Measurements from ENCODE around the gene XPR1. TPM values are rescaled to one million over a fixed set of nuclear protein-coding genes. Genes with fewer than 3 reads are reported as not detected.
A peak's percentile ranks its signal among the peaks of the same experiment; 100 is the strongest.

Gene XPR1
- total RNA-seq (2021) = 10.4 and 16.8 TPM in 2 replicates
- percentile 67 among the genes with signal in this experiment for Bru-seq, nascent RNA
- percentile 55 among the genes with signal in this experiment for BruChase-seq, experiment 1, labeled RNA remaining after a 2-hour chase
- percentile 56 among the genes with signal in this experiment for BruChase-seq, experiment 2, labeled RNA remaining after a 6-hour chase
- long read RNA-seq, partial matches to known transcripts = 1 of 4 reads
- long read RNA-seq, other reads (novel, unspliced or antisense) = 3 of 4 reads

DNA sequence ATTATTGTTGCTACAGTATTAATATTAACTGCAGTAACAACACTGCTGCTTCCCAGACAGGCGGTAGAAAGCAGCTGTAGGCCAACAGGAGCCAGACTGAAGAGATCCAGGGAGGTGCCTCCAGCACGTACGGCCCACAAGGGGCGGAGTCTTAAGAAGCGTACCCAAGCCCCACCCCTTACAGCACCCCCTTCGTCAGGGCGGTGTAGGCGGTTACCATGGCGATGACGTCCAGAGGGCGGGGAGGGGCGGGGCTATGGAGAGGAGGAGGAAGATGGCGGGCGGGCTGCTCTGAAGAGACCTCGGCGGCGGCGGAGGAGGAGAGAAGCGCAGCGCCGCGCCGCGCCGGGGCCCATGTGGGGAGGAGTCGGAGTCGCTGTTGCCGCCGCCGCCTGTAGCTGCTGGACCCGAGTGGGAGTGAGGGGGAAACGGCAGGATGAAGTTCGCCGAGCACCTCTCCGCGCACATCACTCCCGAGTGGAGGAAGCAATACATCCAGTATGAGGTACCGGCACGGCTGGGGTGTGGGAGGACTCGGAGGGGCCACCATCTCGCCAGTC lies at the start of gene XPR1:
TSS of gene XPR1 (plus strand) at position 257 of the 560 bp plus-strand sequence. CDS start at position 437, 180 bp downstream.
- POLR2A ChIA-PET (ENCODE audit: unreplicated experiment) = interaction anchor here (0.6 kb wide), 2 partner anchors 12 to 20 kb away, joined by 3 to 15 read pairs; no protein-coding TSS in a partner anchor

DNA sequence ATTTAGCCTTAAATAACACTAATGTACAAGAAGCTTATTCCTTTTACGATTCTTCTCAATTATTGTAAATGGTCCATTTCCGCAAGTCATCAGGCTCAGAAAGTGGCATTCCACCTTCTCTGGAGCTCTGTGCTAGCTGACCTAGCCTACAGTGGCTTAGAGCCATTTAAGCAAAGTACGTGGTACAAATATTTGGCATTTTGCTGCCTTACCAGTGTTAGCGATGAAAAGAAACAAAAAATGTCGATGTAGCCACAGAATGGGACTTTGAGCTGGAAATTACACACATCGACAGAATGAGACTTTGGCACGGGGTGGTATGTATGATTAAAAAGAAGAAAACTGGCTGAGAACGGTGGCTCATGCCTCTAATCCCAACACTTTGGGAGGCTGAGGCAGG lies 47.0 kb upstream of the XPR1 start:
- TF ChIP-seq, protein P1, sequence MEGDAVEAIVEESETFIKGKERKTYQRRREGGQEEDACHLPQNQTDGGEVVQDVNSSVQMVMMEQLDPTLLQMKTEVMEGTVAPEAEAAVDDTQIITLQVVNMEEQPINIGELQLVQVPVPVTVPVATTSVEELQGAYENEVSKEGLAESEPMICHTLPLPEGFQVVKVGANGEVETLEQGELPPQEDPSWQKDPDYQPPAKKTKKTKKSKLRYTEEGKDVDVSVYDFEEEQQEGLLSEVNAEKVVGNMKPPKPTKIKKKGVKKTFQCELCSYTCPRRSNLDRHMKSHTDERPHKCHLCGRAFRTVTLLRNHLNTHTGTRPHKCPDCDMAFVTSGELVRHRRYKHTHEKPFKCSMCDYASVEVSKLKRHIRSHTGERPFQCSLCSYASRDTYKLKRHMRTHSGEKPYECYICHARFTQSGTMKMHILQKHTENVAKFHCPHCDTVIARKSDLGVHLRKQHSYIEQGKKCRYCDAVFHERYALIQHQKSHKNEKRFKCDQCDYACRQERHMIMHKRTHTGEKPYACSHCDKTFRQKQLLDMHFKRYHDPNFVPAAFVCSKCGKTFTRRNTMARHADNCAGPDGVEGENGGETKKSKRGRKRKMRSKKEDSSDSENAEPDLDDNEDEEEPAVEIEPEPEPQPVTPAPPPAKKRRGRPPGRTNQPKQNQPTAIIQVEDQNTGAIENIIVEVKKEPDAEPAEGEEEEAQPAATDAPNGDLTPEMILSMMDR (conservative IDR thresholded peaks at IDR 0.05) = no peak
- TF ChIP-seq EZH2 (IDR thresholded peaks at IDR 0.05; ENCODE audit: low read depth) = no peak

More for the DNA sequence above, at the start of gene XPR1:
- peak within 1 kb of the TSS; percentile 99 for H2AFZ ChIP-seq
- H3K27ac ChIP-seq = no peak within 1 kb of the TSS
- H3K36me3 ChIP-seq (ENCODE audit: low read depth) = no peaks in the 10 kb centered on the region
- peak within 1 kb of the TSS; percentile 73 for H3K4me3 ChIP-seq
- no peaks in the 10 kb centered on the region for H3K27me3 ChIP-seq (ENCODE audit: insufficient read depth, low read depth)
- peaks cover 14% of the 10 kb centered on the region for H3K4me1 ChIP-seq (replicated peaks; ENCODE audit: insufficient read depth)
- peaks cover 6% of the 10 kb centered on the region; the same call in 1 of the 2 replicates for H3K79me2 ChIP-seq (ENCODE audit: low read depth)
- H3K9me3 ChIP-seq (ENCODE audit: insufficient read depth, low read depth) = no peaks in the 10 kb centered on the region
- no TSS peak for BruUV-seq (replicated peaks)
- peaks cover 3% of the 10 kb centered on the region; the same call in 1 of the 2 replicates for H3F3A ChIP-seq (ENCODE audit: insufficient read depth, low read depth)
- CTCF ChIA-PET = interaction anchor here (0.6 to 0.7 kb wide), 3 partner anchors 11 to 479 kb away, joined by 4 to 10 read pairs (median 8); no protein-coding TSS in a partner anchor
- TF ChIP-seq, protein P1 (conservative IDR thresholded peaks at IDR 0.05) = no peak
- no peak for TF ChIP-seq EZH2 (IDR thresholded peaks at IDR 0.05; ENCODE audit: low read depth)
- intact Hi-C loops (cut with micrococcal nuclease; ENCODE audit: unreplicated experiment) = loop anchor here (5.0 kb wide), 4 partner anchors 100 to 535 kb away; no protein-coding TSS in a partner anchor
- peak within 1 kb of the TSS; percentile 89 for H3K4me2 ChIP-seq
- no peaks in the 10 kb centered on the region for H4K20me1 ChIP-seq (ENCODE audit: insufficient read depth)
- peak; percentile 92 to 96 for DNase-seq
- no peaks in the 10 kb centered on the region for H3K9me2 ChIP-seq (ENCODE audit: insufficient read depth)

DNA sequence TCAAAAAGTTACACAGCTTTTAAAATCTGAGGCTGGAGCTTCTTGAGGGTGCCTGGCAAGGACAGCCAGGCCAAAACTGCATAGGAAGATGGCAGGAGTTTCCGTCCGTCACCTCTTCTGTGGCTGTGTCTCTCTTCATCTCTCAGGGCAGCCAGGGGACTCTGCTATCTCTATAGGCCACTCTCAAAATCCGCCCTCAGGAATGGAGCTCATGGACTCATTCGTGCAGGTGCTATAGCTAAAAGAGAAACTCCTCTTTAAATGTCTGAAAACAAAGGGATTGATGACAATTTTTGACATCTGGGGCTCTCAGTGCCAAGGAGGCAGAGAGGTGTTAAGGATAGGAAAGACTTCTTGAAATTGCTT lies 45.8 kb upstream of the XPR1 start:
- intact Hi-C loops (cut with micrococcal nuclease; ENCODE audit: unreplicated experiment) = no loop called here
- TF ChIP-seq, protein P1 (conservative IDR thresholded peaks at IDR 0.05) = no peak
- TF ChIP-seq EZH2 (IDR thresholded peaks at IDR 0.05; ENCODE audit: low read depth) = no peak
- Histone ChIP-seq H3K27ac (no peak overlapping the region), H4K20me1 (ENCODE audit: insufficient read depth) (no peaks in the 10 kb centered on the region), H2AFZ (no peak overlapping the region), H3K4me1 (replicated peaks; ENCODE audit: insufficient read depth) (peaks cover 10% of the 10 kb centered on the region), H3K9me3 (ENCODE audit: insufficient read depth, low read depth) (0 out of 2 replicates have a peak, but pooled peaks cover 6% of the 10 kb centered on the region), H3K36me3 (ENCODE audit: low read depth) (no peaks in the 10 kb centered on the region), H3F3A (ENCODE audit: insufficient read depth, low read depth) (no peaks in the 10 kb centered on the region), H3K79me2 (ENCODE audit: low read depth) (no peaks in the 10 kb centered on the region), H3K4me3 (no peak overlapping the region), H3K4me2 (no peak overlapping the region), H3K27me3 (ENCODE audit: insufficient read depth, low read depth) (no peaks in the 10 kb centered on the region), H3K9me2 (ENCODE audit: insufficient read depth) (no peaks in the 10 kb centered on the region)
- no peak for DNase-seq
- ChIA-PET POLR2A (ENCODE audit: unreplicated experiment) (no interaction called here), CTCF (no interaction called here)
- no TSS peak for BruUV-seq (replicated peaks)

More for the DNA sequence above, 47.0 kb upstream of the XPR1 start:
- peaks cover 21% of the 10 kb centered on the region for H3K4me1 ChIP-seq (replicated peaks; ENCODE audit: insufficient read depth)
- H3K27me3 ChIP-seq (ENCODE audit: insufficient read depth, low read depth) = no peaks in the 10 kb centered on the region
- ChIA-PET CTCF (no interaction called here), POLR2A (ENCODE audit: unreplicated experiment) (interaction anchor here (0.6 kb wide), 2 partner anchors 24 to 555 kb away, joined by 3 read pairs; no protein-coding TSS in a partner anchor)
- no peak overlapping the region for H2AFZ ChIP-seq
- no peaks in the 10 kb centered on the region for H3K79me2 ChIP-seq (ENCODE audit: low read depth)
- no peaks in the 10 kb centered on the region for H3K9me2 ChIP-seq (ENCODE audit: insufficient read depth)
- peaks cover 3% of the 10 kb centered on the region; the same call in 1 of the 2 replicates for H3F3A ChIP-seq (ENCODE audit: insufficient read depth, low read depth)
- intact Hi-C loops (cut with micrococcal nuclease; ENCODE audit: unreplicated experiment) = no loop called here
- H3K4me2 ChIP-seq = no peak overlapping the region
- no peaks in the 10 kb centered on the region for H3K36me3 ChIP-seq (ENCODE audit: low read depth)
- no TSS peak for BruUV-seq (replicated peaks)
- no peak overlapping the region for H3K4me3 ChIP-seq
- 0 out of 2 replicates have a peak, but pooled peaks cover 6% of the 10 kb centered on the region for H3K9me3 ChIP-seq (ENCODE audit: insufficient read depth, low read depth)
- H3K27ac ChIP-seq = no peak overlapping the region
- DNase-seq = no peak
- no peaks in the 10 kb centered on the region for H4K20me1 ChIP-seq (ENCODE audit: insufficient read depth)

Data from PC-9 (cell line).